WI38 (cell line): ENCODE results near the gene SRPK2.
"Not testable (repeated sequence)": the region's sequence is repeated elsewhere in the genome, so short reads cannot be mapped to it uniquely, and the experiment has no call there.

Source experiments
- H3K4me3 ChIP-seq: 2 replicates; pipeline ENCODE4 v1.5.1; 2011; ENCODE audit warnings: low read depth, mild to moderate bottlenecking, control low read depth, low read length
- TF ChIP-seq, protein P1 (sequence below): IDR thresholded peaks from 2 replicates; pipeline ENCODE4 v1.5.1; 2012; ENCODE audit warnings: low read depth, mild to moderate bottlenecking, control low read depth, low read length

SRPK2 gene

DNA sequence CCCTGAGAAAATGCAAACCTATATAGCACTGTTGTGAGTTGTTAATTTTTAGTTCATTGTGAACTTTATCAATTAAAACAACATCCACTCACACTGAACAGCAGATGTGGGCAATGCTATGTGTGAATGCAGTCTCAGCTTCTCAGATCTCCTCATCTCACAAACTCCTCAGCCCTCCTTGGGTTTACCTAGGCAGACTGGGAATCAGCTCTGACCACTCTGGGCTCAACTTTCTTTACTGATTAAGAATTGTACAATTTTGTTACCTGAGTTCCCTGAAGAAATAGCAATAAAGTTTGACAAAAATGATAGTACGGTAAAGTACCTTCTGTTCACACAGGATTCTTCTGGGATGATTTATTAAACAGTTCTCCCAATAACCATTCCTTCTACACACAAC, 124.0 kb downstream of the SRPK2 start:
- no peak overlapping the region for H3K4me3 ChIP-seq
- TF ChIP-seq, protein P1, sequence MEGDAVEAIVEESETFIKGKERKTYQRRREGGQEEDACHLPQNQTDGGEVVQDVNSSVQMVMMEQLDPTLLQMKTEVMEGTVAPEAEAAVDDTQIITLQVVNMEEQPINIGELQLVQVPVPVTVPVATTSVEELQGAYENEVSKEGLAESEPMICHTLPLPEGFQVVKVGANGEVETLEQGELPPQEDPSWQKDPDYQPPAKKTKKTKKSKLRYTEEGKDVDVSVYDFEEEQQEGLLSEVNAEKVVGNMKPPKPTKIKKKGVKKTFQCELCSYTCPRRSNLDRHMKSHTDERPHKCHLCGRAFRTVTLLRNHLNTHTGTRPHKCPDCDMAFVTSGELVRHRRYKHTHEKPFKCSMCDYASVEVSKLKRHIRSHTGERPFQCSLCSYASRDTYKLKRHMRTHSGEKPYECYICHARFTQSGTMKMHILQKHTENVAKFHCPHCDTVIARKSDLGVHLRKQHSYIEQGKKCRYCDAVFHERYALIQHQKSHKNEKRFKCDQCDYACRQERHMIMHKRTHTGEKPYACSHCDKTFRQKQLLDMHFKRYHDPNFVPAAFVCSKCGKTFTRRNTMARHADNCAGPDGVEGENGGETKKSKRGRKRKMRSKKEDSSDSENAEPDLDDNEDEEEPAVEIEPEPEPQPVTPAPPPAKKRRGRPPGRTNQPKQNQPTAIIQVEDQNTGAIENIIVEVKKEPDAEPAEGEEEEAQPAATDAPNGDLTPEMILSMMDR, result no peak

DNA sequence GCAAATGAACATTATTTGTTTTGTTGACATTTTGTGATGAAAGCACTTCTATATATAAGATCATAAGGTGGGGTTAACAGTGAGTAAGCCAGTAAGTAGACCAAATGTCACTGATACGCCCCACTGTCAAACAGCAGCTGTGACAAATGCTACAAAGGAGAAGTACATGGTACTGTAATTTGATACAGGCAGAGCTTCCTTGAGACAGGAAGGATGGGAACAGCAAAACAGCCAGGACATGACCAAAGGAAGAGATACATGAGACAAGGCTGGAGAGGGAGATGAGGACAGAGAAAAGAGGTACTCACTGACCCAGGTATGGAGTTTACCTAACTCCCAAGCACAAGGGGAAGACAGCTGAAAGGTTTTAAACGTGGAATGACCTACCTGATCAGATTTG, 127.0 kb downstream of the SRPK2 start:
- TF ChIP-seq, protein P1, result no peak
- H3K4me3 ChIP-seq, result no peak overlapping the region

DNA sequence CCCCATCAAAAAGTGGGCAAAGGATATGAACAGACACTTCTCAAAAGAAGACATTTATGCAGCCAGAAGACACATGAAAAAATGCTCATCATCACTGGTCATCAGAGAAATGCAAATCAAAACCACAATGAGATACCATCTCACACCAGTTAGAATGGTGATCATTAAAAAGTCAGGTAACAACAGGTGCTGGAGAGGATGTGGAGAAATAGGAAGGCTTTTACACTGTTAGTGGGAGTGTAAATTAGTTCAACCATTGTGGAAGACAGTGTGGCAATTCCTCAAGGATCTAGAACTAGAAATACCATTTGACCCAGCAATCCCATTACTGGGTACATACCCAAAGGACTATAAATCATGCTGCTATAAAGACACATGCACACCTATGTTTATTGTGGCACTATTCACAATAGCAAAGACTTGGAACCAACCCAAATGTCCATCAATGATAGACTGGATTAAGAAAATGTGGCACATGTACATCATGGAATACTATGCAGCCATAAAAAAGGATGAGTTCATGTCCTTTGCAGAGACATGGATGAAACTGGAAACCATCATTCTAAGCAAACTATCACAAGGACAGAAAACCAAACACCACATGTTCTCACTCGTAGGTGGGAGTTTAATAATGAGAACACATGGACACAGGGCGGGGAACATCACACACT, 128.4 kb downstream of the SRPK2 start:
- H3K4me3 ChIP-seq, result not testable (repeated sequence)

DNA sequence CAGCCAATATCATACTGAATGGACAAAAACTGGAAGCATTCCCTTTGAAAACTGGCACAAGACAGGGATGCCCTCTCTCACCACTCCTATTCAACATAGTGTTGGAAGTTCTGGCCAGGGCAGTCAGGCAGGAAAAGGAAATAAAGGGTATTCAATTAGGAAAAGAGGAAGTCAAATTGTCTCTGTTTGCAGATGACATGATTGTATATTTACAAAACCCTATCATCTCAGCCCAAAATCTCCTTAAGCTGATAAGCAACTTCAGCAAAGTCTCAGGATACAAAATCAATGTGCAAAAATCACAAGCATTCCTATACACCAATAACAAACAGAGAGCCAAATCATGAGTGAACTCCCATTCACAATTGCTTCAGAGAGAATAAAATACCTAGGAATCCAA, 129.8 kb downstream of the SRPK2 start:
- not testable (repeated sequence) for H3K4me3 ChIP-seq

DNA sequence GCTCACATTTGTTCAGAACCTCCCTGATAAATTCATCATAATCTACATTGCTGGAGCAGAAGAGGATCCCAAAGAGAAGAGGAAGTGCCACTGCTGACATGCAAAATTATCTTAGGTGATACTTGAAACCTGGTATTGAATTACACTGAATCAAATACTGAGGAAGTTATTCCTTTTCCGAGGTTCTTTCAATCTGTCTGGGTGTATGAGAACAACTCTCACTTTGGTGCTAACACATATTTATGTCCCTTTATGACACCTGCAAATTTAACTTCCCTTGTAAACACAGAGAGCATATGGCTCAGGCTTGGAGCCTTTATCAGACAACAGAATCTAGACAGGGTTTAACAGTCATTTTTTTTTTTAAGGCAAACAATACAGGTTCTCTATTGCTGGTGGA, 131.4 kb downstream of the SRPK2 start:
- H3K4me3 ChIP-seq, result no peak overlapping the region
- TF ChIP-seq, protein P1, result no peak

DNA sequence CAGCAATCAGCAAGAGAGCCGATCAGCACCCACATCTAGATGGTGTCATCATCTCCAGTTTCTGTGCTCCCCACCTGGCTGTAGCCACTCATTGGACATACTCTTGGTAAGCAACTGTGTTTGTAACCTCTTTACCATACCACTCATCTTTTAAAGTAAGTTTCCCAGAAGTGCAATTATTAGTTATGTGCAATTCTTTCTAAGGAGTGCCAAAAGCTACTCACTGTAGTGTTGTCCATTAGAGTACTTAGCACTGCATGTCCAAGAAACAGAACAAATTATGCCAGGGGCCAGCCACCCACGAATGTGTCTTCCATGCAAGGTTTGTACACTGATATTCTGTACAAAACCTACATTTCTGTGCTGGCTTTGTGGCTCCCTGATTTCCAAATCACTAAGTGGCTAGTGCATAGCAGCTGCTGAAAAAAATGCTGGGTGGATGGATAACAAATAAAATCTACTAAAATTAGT, 131.9 kb downstream of the SRPK2 start:
- H3K4me3 ChIP-seq, result no peak overlapping the region
- TF ChIP-seq, protein P1, result no peak

DNA sequence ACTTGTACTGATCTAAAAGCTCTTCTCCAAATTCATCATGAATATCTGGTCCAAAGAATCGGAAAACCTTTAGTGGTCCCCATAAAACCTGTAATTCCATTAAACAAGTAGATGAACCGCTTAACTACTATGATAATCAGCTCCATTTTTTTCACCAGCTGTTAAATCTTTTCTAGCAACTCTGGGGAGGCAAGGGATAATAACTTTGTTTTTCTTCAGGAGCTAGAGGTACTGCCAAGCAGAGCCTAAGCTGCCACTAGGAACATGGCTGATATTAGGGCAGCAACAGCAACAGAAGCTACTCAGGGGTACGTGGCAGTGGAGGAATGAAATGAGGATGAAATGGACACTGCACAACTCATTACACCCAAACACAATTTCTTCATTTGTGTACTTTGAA, 138.0 kb downstream of the SRPK2 start:
- TF ChIP-seq, protein P1, result no peak

DNA sequence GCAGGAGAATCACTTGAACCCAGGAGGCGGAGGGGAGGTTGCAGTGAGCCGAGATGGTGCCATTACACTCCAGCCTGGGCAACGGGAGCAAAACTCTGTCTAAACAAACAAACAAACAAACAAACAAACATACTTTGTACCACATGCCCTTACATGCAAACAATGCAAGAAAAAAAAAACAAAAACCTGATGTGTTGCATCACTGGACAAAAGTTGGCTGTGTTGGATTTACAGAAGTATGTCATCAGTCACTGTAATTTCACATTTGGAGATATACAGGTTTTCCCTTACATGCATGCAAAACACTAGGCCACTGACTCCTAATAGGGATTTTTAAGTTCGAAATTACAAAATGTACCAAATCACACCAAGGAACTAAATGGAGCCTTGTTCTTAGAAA, 138.5 kb downstream of the SRPK2 start:
- no peak overlapping the region for H3K4me3 ChIP-seq
- TF ChIP-seq, protein P1, result no peak

More for the DNA sequence above, 138.0 kb downstream of the SRPK2 start:
- H3K4me3 ChIP-seq, result no peak overlapping the region
